CD4-positive, alpha-beta T cell treated with Interleukin-4 for 4 hours (primary cell): Measurements from ENCODE around the gene CCDC69.
"Not testable (repeated sequence)": the region's sequence is repeated elsewhere in the genome, so short reads cannot be mapped to it uniquely, and the experiment has no call there.

Experiments used
- DNase-seq: peaks from one replicate; pipeline ENCODE4 v3.0.0-alpha.2; 2020

The CCDC69 gene, protein sequence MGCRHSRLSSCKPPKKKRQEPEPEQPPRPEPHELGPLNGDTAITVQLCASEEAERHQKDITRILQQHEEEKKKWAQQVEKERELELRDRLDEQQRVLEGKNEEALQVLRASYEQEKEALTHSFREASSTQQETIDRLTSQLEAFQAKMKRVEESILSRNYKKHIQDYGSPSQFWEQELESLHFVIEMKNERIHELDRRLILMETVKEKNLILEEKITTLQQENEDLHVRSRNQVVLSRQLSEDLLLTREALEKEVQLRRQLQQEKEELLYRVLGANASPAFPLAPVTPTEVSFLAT

DNA sequence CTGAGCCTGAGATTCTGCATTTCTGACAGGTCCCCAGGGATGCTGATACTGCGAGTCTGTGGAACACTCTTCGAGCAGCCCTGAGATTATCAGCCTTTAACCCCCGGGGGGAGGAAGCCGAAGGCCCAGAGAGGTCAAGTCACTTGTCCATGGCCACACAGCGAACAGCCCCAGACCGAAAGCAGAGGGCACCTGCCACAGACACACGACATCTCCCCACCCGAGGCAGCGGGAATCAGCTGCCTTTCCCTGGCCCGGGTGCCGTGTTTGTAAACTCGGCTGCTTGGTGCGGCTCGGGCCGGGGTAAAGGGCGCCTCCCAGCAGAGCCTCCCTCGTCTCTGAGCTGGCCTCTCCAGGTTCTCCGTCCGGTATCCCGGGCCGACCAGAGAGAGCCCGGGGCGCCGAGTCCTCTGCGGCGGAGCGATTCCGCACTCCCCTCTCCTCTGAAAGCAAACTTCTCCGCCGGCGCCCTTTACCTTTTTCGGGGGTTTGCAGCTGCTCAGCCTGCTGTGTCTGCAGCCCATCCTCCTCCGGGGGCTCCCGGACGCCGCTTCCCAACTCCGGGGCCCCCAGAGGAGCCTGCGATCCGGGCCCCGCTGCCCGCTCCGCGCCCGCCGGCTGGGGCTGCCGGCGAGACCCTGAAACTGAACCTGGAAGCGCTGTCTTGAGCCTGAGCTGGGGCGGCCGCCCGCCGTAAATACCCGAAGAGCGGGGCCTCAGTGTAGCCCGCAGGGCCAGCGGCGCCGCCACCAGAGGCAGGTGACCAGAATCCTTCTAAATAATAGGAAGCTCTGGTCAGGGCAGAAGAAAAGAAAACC is at the start of gene CCDC69:
TSS of gene CCDC69 (minus strand) at position 646 of the 818 bp plus-strand sequence. CDS start at position 524, 122 bp downstream.
- DNase-seq, result peak; percentile 54

DNA sequence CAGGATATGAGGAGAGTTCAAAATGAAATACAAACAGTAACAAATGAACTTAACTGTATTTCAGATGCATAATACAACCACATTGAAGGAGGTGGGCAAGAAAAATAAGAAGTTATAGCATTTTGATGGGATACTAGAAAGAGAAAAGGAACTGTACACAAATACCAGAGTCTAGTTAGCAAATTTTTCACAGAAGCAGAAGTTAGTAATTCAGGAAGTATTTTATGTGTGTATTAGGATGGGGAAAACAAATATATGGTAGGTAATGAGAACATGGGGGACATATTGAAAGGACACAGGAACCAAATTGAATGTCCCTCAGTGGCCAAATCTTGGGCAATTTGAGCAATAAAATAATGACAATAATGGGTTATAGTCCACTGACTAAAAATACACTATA is 47.4 kb upstream of the CCDC69 start:
- no peak for DNase-seq

DNA sequence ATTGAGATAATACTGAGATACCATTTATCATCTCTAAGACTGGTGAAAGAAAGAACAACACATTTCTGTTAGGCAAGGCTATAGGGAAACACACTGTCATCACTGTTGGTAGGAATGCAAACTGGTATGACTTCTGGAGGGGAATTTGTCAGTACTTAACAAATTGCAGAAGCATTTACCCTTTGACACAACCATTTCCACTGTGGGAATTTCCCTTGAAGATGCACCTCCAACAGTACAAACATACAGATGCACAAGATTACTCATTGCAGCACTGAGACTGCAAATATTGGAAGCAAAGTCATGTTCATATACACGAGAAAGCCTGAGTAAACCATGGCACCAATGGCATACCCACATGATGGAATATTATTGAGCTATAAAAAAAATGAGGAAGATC is 46.7 kb upstream of the CCDC69 start:
- no peak for DNase-seq

GRCh38 chr5:151267491-151268260 is 43.8 kb upstream of the CCDC69 start:
- DNase-seq, result no peak

DNA sequence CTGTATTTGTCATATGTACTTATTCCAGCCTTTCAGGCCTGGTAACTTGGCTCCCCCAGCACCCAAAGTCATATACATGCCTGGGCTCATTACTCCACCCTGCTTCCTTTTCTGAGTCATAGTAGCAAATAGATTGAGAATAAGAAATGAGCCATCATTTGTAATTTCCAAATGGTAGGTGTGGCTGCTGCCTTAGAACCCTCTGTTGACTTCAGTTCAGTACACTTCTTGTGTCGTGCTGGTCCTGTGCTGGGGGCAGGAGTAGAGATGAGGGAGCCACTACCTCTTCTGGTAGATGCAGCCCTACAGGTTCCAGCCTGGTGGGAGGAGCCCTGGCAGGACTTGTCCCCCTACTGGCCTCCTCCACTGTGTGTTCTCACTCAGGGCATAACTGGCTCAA is 40.2 kb upstream of the CCDC69 start:
- no peak for DNase-seq

- no peak for DNase-seq
These were observed 38.6 kb upstream of the CCDC69 start for GRCh38 chr5:151262532-151262931.

DNA sequence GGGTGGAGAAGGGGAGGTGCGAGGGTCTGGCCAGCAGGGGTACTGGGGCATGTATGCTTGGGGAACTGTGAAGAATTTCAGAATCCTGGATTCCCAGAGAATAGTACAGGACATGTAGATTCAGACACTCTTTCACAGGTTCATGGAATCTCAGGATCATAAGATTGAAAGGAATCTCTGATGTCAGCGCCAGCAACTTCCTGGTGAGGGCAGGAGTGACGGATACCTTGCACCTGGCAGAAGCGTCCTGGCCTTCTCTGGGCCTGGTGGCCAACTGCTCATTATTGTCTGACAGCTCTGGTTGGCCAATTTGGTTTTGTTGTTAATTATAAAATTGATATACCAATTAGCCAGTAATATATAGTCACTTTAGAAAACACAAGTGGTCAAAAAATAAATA is 36.0 kb upstream of the CCDC69 start:
- no peak for DNase-seq

GRCh38 chr5:151258816-151259215 is 34.9 kb upstream of the CCDC69 start:
- no peak for DNase-seq

DNA sequence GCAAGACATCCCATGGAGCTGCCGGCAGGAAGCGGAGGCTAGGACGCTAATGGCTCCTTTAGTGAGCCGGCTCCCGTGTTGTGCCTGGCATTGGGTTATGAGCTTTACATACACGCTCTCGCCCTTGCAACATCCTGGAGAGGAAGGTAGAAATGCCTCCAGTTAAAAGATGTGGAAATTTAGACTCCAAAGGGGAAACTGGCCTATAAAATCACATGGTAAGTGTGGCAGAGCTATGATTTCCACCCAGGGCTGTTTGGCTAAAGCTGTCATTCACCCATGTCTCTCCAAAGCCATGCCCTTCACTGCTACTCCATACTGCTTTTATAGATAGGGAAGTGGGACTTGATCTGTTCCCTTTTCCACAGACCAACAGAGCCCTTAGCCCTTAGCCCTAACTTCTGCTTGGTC is 34.3 kb upstream of the CCDC69 start:
- DNase-seq, result no peak

- DNase-seq, result no peak
These were observed 33.9 kb upstream of the CCDC69 start for GRCh38 chr5:151257731-151258181.

DNA sequence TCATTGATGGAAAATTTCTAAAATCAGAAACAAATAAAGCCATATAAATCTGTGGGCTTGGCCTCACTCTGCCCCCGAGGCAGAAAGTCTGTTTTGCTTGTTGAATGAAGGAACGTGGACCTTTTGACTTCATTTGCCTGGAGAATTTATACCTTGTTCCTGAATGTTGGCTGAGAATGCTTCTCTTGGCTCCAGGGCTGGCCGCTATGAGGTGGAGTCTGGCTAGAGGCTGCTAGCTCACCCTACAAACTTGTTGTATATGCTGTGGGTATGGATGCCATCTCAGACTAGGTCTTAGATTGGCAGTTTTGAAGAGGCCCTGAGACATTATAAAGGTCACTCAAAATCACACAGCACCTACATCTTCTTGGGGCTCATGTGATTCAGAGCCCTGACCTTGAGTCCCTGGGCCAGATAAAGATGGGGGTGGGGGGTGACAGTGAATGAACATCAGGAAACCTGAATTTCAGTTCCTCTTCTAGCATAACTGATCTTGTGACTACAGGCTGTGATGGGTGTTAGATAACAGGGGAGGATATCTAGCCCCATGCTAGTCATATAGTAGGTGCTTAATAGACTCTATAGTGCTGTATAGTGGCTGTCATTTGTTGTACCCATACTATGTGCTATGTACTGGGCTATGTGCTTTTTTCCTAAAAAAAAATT is 31.9 kb upstream of the CCDC69 start:
- DNase-seq, result no peak

- not testable (repeated sequence) for DNase-seq
These were observed 31.1 kb upstream of the CCDC69 start for GRCh38 chr5:151254990-151255389.

GRCh38 chr5:151254556-151254955 is 30.7 kb upstream of the CCDC69 start:
- DNase-seq, result no peak

GRCh38 chr5:151253605-151253950 is 29.7 kb upstream of the CCDC69 start:
- DNase-seq, result no peak

DNA sequence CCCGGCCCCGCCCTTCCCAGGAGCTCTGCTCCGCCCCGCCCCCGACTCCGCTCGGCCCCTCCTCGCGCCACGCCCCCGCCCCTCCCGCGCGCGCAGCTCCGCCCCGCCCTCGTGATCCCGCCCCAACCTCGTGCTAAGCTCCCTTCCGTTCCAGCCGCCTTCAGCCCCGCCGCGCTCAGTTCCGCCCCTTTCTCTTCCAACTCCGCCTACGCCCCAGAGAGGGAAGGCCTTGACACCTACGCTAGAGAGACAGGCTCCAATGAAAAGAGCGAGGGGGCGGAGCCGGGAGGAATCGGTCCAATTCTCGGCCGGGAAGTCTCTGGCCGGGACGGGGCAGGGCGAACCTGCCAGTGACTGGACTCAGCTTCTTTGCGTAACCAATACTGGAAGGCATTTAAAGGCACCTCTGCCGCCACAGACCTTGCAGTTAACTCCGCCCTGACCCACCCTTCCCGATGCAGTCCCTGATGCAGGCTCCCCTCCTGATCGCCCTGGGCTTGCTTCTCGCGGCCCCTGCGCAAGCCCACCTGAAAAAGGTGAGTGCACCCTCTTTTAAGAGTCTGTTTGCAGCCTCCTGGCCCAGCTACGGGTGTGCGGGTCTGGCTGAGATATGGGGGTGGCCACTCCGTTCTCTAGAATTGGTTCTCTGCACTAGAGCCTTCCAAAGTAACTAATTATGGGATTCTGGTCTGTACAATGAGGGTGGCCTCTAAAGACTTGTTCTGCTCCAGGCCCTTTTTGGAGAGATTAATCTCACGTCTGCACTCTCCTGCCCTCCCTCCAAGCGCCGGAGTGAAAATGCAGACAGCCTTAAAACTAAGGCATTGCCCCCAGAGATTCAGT is 29.1 kb upstream of the CCDC69 start, which contains the start of gene GM2A:
TSS of gene GM2A (plus strand) at position 424 of the 843 bp plus-strand sequence. CDS start at position 456, 32 bp downstream.
- peak; percentile 99 for DNase-seq

GRCh38 chr5:151251621-151252020 is 27.7 kb upstream of the CCDC69 start:
- DNase-seq, result no peak

- peak; percentile 58 for DNase-seq
These were observed 27.2 kb upstream of the CCDC69 start for GRCh38 chr5:151251001-151251551.

DNA sequence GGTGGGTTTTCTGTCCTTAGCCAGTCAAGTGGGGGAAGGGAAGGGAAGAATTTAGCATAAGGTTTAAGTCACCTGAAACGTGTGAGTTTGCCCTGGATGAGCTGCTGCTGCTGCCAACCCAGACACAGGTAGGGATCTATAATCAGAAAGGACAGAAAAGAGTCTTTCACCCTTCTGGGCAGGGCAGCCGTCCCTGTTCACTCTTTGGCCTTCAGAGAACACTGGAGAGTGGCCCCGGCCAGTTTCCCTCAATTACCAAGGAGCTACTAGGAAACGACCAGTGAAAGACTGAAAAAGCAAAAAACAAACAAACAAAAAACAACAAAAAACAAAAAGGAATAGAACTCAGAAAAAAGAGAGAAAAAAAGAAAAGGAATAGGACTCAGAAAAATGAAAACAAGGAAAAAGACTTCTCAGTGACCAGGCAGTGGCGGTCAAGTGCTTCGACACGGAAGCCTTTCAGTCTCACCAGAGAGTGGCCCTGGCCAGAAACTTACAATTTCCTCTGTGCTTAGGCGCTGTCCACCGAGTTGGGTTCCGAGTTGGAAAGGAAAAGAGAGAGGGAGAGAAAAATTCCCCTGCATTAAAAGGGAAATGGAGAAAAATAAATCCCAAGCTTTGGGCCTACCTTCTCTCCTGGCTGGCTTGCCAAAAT is 26.6 kb upstream of the CCDC69 start:
- DNase-seq, result no peak

DNA sequence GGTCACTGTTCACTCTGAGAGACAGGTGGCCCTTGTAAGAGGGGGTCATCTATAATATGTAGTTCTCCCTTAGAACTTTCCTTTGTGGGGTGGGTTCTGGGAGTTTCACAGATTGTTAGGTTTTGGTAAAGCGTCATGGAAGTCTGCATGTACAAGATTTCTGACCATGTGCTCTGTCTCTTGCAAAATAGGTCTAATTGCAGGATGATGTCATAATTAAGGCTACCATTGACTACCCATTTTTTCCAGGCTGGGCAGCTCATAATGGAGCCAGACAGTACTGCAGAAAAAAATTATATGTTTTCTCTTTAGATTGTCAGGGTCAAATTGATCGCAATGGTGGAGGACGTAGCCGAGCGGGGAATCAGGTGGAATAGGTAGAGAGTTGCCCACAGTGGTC is 25.4 kb upstream of the CCDC69 start:
- no peak for DNase-seq

DNA sequence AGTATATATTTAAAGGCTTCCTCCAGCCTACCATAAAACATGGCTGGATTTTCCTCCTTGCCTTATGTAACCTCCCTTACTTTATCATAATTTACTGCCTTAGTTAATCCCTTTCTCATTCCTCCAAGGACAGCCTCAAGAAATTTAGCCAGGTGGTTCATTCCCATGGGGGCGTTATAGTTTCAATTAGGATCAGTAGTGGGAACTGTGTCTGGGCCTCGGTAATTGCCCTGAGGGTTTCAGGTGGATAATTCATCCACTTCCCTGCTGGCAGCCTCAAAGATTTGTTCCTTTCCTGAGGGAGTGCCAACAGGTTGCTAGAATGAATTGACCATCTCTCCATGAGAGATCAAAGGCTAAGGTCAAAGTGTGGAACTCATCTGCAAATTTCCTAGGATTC is 24.8 kb upstream of the CCDC69 start:
- no peak for DNase-seq

DNA sequence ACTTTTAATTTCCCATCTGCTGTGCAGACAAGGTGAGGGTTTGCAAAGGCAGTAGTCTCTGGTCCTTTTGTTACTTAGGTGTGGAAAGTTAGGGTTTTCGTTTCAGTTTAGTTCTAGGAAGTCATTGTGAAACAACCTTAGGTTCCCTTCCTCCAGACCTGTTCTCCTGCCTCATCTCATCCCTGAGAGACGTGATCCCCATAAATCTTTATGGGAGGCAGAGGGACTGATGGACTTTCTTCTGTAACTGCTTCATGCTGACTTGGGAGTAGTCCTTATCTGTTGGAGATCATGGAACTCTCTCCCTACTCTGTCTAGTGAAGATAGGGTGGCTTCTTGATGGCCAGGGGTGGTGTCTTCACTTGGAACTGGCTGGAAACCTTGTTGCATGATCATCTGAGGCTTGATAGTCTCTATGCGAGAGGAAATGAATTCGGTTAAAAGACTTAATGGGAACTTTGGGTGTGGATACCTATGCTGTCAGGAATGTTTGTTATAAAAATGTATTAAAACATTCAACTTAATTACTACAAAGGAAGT is 21.9 kb upstream of the CCDC69 start:
- no peak for DNase-seq
